ENCODE data around the gene RPS15. TPM values are rescaled to one million over a fixed set of nuclear protein-coding genes. Genes with fewer than 3 reads are reported as not detected.

The RPS15 gene
- total and polyA plus RNA-seq, 2 of the 13 experiments (the other 11 are each of a cell fraction or from before 2014, with no cell fraction given), result 695 to 1,411 TPM

DNA sequence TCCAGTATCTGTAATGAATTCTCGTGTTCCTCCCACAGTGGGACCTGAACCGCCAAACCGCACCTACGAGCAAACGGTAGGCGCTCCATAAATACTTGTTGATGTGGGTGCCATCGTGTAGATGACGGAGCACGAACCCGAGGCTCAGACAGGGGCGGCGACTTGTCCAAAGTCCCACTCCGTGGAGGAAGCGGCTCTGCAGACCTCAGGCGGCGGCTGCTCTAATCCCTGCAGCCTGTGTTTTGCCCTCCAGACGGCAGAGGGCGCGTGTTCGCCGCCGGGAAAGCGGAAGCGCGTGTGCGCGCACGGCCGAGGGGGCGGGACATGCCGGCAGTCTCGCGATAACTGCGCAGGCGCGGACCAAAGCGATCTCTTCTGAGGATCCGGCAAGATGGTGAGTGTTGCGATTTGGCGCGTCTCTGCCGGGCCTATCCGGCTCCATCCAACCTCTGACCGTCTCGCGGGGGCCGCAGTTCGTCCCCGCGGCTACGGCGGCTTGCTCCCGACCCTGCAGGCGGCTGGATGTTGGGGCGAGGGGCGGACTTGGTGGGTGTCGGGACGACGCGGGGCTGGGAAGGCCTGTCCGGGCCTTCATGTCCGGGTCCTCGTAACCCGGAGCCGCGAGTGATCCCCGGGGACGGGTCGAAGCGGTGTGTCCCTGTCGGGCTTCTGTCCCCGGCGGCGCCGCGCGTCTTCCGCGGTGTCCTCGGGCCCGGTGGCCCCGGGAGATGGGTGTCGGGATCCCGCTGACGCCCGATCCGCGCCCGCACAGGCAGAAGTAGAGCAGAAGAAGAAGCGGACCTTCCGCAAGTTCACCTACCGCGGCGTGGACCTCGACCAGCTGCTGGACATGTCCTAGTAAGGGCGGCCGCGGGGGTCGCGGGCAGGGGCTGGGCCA lies at the start of gene RPS15 (continued):
- TF ChIP-seq HIC2 (CRISPR knock-in tag; IDR thresholded peaks at IDR 0.05; ENCODE audit: low read depth) (no peak), IRX3 (CRISPR knock-in tag; IDR thresholded peaks at IDR 0.05; ENCODE audit: borderline replicate concordance, low read depth) (no peak), HMGXB4 (CRISPR knock-in tag; IDR thresholded peaks at IDR 0.05; ENCODE audit: borderline replicate concordance in 1 of 2, low read depth in 1 of 2) (peak; percentile 97)

- Histone ChIP-seq H3K79me2 (ENCODE audit: insufficient read depth, low read length) (peaks cover 13% of the 10 kb centered on the region), H3K36me3 (replicated peaks in 1 of 2; ENCODE audit: control insufficient read depth in 1 of 2, insufficient read depth in 2 of 2, low read length in 2 of 2) (peaks cover 9 to 33% of the 10 kb centered on the region in 2 experiments), H4K20me1 (ENCODE audit: insufficient read depth, low read length) (no peaks in the 10 kb centered on the region), H3K4me2 (ENCODE audit: low read depth, low read length) (no peak overlapping the region), H3K9me3 (ENCODE audit: low read length) (no peaks in the 10 kb centered on the region), H3K9ac (ENCODE audit: insufficient read depth, low read depth, low read length) (no peak overlapping the region), H3K4me1 (ENCODE audit: insufficient read depth, low read length) (peaks cover 10% of the 10 kb centered on the region; the same call in 1 of the 2 replicates), H3K27ac (ENCODE audit: extremely low read length, insufficient read depth, low read length) (no peak overlapping the region), H3K4me3 (replicated peaks in 1 of 3; ENCODE audit: insufficient read depth in 1 of 3, low read depth in 2 of 3, low read length in 3 of 3) (no peak overlapping the region), H3K27me3 (ENCODE audit: control insufficient read depth in 1 of 2, insufficient read depth in 2 of 2, low read length in 2 of 2) (no peaks in the 10 kb centered on the region; a peak in 1 of 5 replicates), H2AFZ (ENCODE audit: low read length) (no peak overlapping the region)
- ChIA-PET CTCF (ENCODE audit: low intra/inter-chr PET ratio, low total read pairs) (no interaction called here), POLR2A (no interaction called here)
- in situ Hi-C loops (cut with HindIII; ENCODE audit: extremely low pct_ligation_motif_present, low pct_unique_long_range_greater_than_20kb) (no loop called here), intact Hi-C loops (cut with micrococcal nuclease; ENCODE audit: unreplicated experiment) (no loop called here)
- DNase-seq (ENCODE audit: low spot score) (no peak), ATAC-seq (no peak), FAIRE-seq (no peak)
- no TSS peak for BruUV-seq (replicated peaks)
- TF ChIP-seq NFRKB (IDR thresholded peaks at IDR 0.05), result no peak
- 0 out of 2 replicates have a peak, but pooled peaks have one; percentile 4 for TF ChIP-seq RBFOX2 (IDR thresholded peaks at IDR 0.05; ENCODE audit: low read depth, low read length)
- WGBS (ENCODE audit: low lambda C conversion rate), result 100% methylated on average over 2 of the region's 17 CpGs
Measured at GRCh38 chr19:1388637-1389026, 49.6 kb upstream of the RPS15 start.
